Fibroblast of skin of right quadriceps (primary cell): Measurements from ENCODE around the gene ORM1.
A peak's percentile ranks its signal among the peaks of the same experiment; 100 is the strongest.

Experiments used
- DNase-seq: peaks from one replicate; pipeline ENCODE4 v3.0.0-alpha.2; 2013

ORM1 gene

DNA sequence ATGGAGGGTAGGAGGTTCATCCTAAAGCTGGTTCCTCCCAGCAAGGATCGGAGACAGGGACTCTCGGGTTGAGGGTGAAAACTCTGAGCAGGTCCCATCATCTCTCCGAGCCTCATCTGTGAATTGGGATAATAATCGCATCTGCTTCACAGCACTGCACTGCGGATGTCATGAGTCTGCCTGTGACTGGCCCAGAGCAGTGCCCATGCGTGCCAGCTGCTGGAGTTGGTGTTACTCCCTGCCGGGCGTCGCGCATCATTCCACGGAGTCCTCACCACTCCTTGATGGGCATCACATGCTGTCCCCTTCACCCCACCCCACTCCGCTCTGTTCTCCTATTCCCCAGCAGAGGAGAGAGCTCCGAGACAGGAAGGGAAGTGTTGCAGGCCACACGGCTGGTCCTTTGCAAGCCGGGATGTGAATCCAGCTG is 35.1 kb upstream of the ORM1 start:
- no peak for DNase-seq

GRCh38 chr9:114288193-114289091 is 34.5 kb upstream of the ORM1 start:
- peak; percentile 82 for DNase-seq

DNA sequence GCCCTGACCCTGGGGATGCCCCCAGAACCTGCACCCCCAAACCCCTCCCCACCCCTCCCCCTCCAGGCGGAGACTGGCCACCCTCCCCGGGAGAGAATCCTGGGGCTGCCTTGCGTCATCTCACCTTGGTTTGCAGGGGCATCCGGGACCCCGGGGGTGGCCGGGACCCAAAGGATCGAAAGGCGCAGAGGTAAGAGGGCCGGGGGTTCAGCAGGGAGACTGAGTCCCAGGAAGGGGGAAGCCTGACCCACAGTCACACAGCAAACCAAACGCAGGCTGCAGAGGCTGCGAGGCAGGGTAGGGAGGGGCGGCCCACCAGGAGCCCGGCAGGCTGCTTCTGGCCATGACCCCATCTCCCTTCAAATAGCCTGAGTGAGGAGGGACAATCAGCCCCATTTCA is 33.8 kb upstream of the ORM1 start:
- no peak for DNase-seq

DNA sequence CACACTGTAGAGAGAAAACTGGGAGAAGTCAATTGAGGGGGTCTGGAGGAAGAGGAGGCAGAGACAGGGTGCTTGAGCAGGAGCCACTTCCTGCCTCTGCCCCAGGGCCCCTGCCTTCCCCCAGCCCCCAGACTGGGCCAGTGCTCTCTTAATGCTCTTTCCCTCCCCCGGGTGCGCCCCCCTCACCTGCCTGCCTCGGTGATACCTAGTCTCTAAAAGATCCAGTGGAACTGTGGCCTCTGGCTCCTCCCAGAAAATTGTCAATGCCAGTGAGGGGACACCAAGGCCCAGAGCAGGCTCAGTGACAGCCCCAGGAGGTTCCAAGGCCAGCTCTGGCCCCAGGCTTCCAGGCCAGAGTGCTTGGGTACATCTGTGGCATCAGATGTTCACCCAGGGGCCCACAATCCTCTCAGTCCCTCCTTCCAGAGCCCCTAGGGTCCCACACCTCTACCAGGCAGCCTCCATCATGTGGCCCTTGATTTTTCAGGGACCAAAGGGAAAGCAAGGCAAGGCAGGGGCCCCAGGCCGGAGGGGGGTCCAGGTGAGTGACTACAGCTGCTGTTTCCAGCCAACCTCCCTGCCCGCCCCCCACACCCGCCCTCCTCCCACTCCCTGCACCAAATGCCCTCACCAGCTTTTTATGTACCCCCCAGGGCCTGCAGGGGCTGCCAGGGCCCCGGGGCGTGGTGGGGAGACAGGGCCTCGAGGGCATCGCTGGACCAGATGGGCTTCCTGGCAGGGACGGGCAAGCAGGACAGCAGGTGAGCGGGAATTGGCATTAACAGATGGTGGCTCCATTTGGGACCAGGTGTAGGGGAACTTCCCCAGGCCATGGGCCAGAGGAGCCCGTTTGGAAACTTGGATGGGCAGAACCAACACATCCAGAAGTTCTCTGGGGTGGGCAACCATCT is 33.1 kb upstream of the ORM1 start:
- DNase-seq, result no peak

GRCh38 chr9:114290561-114290986 is 32.3 kb upstream of the ORM1 start:
- no peak for DNase-seq

- DNase-seq, result peak; percentile 68
These were observed 31.8 kb upstream of the ORM1 start for GRCh38 chr9:114291064-114291474.

DNA sequence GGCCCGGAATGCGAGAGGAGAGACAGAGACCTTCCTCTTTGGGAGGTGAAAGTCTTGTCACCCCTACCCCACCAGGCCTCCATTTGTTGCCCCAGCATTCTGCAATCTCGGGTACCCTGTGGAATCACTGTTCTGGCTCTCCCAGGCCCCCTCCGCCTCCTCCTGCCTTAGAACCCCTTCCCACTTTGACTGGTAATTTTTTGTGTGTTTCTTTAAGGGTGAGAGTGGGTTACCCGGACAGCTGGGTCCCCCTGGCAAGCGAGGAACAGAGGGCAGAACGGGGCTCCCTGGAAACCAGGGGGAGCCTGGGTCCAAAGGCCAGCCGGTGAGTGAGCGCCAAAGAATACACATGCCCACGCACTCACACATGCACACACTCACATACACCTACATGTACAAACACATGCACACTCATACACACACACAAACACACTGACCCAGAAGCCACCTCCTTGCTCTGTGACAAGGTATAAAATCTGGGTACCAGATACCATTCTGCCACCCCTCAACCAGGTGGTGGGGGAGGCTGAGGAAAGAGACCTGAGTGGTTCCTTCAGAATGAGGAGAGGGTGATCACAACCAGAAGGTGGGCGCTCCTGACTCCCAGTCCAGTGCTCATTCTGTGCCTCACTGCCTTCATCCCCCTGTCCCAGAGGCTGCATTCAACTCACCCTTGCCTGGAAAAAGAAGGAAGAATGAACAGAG is 30.9 kb upstream of the ORM1 start:
- no peak for DNase-seq

GRCh38 chr9:114294664-114295063 is 28.2 kb upstream of the ORM1 start:
- no peak for DNase-seq

- DNase-seq, result no peak
These were observed 26.6 kb upstream of the ORM1 start for GRCh38 chr9:114296338-114296737.

- no peak for DNase-seq
These were observed 23.4 kb upstream of the ORM1 start for GRCh38 chr9:114299286-114300152.

DNA sequence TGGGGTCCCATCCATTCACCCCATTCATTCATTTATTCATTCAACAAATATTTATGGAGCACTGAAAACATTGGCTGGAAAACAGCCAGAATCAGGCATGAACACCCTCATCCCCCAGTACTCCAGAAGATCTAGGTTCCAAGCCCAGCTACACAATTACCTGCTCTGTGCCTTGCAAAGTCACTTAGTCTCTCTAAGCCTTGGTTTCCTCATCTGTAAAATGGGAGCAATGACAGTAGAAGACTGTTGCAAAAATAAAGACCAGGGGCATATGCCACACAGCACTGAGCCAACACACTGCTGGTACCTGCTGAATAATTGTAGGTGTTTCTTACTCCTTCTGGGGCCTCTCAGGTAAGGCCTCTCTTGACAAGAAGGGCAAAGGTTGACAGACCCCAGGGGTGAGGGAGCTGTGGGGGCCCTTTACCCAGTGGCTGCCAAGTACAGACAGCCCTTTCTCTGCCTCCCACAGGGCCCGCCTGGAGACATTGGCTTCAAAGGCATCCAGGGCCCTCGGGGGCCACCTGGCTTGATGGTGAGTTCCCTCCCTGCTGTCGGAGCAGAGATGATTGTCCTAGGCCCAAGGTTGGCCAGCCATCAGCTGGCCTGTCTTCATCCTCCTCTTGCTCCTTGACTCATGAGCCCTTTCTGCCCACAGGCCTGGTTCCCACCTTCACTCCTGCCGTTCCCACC is 22.6 kb upstream of the ORM1 start:
- DNase-seq, result no peak

DNA sequence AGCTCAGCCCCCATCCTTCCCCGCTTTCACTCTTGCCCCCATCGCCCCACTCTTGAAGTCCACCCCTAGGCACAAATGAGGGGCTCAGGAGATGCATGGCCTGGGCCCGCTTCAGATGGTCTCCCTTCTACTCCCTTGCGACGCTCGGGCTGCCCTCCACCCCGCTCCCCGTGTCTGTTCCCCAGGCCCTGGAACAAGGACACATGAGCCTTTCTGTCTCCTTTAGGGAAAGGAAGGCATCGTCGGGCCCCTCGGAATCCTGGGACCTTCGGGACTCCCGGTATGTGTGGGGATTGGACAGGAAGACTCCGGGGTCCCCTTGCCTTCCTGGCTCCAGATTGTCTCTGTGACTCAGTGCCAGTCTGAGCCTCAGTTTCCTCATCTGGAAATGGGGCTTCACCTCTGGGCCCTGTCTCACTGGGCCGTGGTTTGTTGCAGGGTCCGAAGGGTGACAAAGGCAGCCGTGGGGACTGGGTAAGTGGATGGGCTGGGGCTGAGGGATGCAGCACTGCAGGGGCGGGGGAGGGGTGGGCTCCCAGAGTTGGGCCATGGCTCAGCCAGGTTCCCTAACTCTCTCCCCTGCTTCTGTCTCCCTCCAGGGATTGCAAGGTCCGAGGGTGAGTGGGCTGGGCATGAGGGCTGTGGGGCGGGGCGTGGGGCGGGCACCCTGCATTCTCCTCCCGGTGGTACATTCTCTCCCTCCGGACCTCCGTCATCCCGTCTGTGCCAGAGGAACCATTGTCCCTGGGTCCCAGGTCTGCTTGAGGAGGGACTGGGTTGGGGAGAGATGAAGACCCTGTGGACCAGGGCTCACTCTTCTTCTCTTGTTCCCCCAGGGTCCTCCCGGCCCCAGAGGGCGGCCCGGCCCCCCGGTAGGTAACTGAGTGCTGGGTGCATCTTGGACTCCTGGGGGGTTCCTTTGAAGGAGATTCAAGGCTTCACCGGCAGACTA is 21.8 kb upstream of the ORM1 start:
- DNase-seq, result no peak

DNA sequence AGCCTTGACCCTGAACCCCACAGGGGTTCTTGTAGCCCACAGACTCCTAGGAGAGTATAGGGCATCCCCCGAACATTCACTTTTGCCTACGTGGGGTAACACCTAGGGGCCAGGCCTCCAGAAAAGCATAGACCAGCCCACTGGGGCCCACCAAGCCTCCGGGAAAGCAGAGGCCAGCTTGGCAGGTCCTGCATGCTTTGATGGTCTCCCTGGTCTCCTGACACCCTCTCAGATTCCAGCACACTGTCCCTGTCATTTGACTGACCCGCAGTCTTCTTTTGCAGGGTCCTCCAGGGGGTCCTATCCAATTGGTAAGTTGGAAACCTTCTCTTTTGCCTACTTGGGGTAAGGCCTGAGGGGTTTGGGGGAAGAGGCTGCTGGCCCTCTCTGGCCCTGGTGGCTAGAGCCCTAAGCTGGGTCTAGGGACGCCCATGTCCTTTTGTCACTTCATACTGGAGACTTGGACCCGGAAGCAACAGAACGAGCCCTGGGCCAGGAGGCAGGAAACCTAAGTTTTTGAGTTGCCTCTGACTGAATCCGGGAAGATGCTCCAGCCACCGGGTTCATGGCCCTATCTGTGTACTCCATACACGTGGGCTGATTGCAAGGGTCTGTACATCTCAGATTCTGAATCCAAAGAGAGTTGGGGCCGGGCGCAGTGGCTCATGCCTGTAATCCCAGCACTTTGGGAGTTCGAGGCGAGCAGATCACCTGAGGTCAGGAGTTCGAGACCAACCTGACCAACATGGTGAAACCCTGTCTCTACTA is 20.9 kb upstream of the ORM1 start:
- no peak for DNase-seq

DNA sequence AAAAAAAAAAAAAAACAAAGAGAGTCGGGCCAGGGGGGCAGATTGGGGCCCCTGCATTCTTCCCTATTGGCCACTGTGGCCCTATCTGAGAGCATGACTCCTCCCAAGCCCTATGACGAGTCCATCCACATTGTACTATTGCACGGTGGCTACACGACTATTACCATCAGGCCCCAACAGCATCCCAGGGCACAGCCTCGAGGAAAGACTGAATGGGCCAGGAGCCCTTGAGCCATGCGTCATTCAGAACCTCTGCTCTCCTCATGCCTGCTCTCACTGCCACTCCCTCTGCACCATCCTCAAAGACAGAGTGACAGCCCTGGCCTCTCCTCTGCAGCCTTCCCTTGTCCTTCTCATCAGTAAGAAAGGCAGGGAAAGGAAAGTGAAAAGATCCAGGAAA is 20.2 kb upstream of the ORM1 start:
- DNase-seq, result no peak

GRCh38 chr9:114303571-114303970 is 19.3 kb upstream of the ORM1 start:
- no peak for DNase-seq

DNA sequence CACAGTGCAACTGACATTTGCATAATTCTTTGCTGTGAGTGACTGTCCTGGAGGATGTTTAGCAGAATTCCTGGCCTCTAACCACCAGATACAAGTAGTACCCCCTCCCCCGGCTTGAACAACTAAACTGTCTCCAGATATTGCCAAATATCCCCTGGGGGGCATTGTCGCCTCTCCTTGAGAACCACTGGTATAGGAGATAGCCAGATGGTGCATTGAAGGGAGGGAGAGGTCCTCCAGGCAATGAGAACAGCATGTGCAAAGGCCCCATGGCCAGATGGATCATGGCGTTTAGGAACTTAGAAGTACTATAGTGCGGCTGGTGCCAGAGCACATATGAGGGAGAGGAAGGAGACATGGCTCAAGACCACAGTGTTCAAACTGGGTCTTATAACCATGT is 18.9 kb upstream of the ORM1 start:
- no peak for DNase-seq

DNA sequence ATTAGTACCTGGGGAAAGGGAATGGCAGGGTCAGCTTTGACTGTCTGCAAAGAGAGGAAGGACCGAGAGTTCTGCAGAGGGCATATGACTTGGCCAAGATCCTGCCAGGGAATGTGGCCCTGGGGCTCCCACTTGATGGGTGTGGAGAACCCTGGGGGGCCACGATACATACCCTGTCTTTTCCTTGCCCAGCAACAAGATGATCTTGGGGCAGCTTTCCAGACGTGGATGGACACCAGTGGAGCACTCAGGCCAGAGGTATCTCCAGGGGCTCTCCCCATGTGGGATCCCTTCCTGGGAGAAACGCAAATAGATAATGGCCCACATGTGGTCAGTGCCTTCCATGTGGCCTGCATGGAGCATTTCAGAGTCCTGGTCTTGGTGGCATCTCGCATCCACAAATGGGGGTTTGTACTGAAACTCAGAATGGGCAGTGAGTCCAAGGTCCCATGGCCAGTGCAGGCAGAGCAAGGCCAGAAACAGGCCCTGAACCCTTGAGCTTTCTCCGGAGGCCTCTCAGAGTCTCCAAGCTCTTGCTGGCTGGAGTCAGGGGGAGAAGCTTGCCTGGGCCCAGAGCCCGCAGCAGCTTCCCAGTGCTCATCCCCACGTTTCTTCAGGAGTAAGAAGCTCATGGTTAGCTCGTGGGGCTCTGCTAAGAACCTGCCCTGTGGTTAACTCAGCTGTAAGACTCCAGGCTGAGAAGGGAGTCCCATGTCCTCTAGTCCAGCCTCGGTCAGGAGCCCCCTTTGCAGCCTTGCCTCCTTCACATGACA is 18.3 kb upstream of the ORM1 start:
- no peak for DNase-seq

- no peak for DNase-seq
These were observed 15.0 kb upstream of the ORM1 start for GRCh38 chr9:114307899-114308267.
